ENCODE data around the gene ARHGAP10.

Gene ARHGAP10

DNA sequence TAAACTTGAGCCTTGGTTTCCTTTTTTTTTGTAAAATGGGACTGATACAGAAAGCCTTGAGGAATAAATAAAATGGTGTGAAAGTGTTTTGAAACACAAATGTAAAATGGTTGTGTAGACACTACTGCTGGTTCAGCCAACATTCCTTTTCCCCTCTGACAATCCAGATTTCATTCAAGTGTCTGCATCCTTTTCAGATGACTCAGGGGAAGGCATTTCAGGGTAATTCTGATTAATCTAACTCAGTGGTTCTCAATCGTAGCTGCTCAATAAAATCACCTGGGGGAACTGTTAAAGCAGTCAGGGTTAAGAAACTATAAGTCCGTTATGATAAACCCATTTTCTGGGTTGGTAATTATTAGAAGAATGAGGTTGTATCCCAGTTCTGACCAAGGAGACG lies 4.6 kb downstream of the ARHGAP10 start:
- H4K20me1 ChIP-seq (ENCODE audit: insufficient read depth, low read length), result peaks cover 7% of the 10 kb centered on the region; the same call in 1 of the 2 replicates
- no peak for TF ChIP-seq CTCF (IDR thresholded peaks at IDR 0.05; ENCODE audit: borderline replicate concordance, extremely low read depth, low read length, poor library complexity, severe bottlenecking)
- TF ChIP-seq EZH2 (IDR thresholded peaks at IDR 0.05; ENCODE audit: borderline replicate concordance, low read depth, low read length, severe bottlenecking), result no peak
- no peaks in the 10 kb centered on the region for H3K36me3 ChIP-seq (ENCODE audit: insufficient read depth, low read length)
- no peak overlapping the region for H3K4me3 ChIP-seq (ENCODE audit: low read depth in 1 of 2, low read length in 2 of 2)
- no peak overlapping the region for H3K27ac ChIP-seq (ENCODE audit: low read length)
- no peak overlapping the region for H3K4me2 ChIP-seq (ENCODE audit: insufficient read depth, low read length)
- peaks cover 39% of the 10 kb centered on the region for H3K27me3 ChIP-seq (ENCODE audit: insufficient read depth, low read length, poor library complexity)
- no peaks in the 10 kb centered on the region for H3K79me2 ChIP-seq (ENCODE audit: insufficient read depth, low read length)
- H3K4me1 ChIP-seq (ENCODE audit: insufficient read depth, low read length), result peaks cover 16% of the 10 kb centered on the region
- no peaks in the 10 kb centered on the region for H3K9me3 ChIP-seq (ENCODE audit: insufficient read depth, low read length, severe bottlenecking)
- H3K9ac ChIP-seq (ENCODE audit: low read depth, low read length), result no peak overlapping the region
- H2AFZ ChIP-seq (ENCODE audit: low read depth, low read length), result no peak overlapping the region
- DNase-seq (no peak), ATAC-seq (ENCODE audit: insufficient read depth, low read depth) (no peak)

GRCh38 chr4:147737623-147738022 lies 5.7 kb downstream of the ARHGAP10 start:
- Histone ChIP-seq H3K4me1 (ENCODE audit: insufficient read depth, low read length) (peaks cover 5% of the 10 kb centered on the region), H3K4me2 (ENCODE audit: insufficient read depth, low read length) (no peak overlapping the region), H2AFZ (ENCODE audit: low read depth, low read length) (no peak overlapping the region), H3K9ac (ENCODE audit: low read depth, low read length) (no peak overlapping the region), H3K27me3 (ENCODE audit: insufficient read depth, low read length, poor library complexity) (peaks cover 27% of the 10 kb centered on the region), H3K9me3 (ENCODE audit: insufficient read depth, low read length, severe bottlenecking) (no peaks in the 10 kb centered on the region), H4K20me1 (ENCODE audit: insufficient read depth, low read length) (peaks cover 7% of the 10 kb centered on the region; the same call in 1 of the 2 replicates), H3K79me2 (ENCODE audit: insufficient read depth, low read length) (no peaks in the 10 kb centered on the region), H3K36me3 (ENCODE audit: insufficient read depth, low read length) (no peaks in the 10 kb centered on the region), H3K27ac (ENCODE audit: low read length) (no peak overlapping the region), H3K4me3 (ENCODE audit: low read depth in 1 of 2, low read length in 2 of 2) (no peak overlapping the region)
- TF ChIP-seq CTCF (IDR thresholded peaks at IDR 0.05; ENCODE audit: borderline replicate concordance, extremely low read depth, low read length, poor library complexity, severe bottlenecking), result no peak
- TF ChIP-seq EZH2 (IDR thresholded peaks at IDR 0.05; ENCODE audit: borderline replicate concordance, low read depth, low read length, severe bottlenecking), result no peak
- no peak for DNase-seq
- ATAC-seq (ENCODE audit: insufficient read depth, low read depth), result no peak

GRCh38 chr4:147739239-147739823 lies 7.4 kb downstream of the ARHGAP10 start:
- no peak overlapping the region for H2AFZ ChIP-seq (ENCODE audit: low read depth, low read length)
- H4K20me1 ChIP-seq (ENCODE audit: insufficient read depth, low read length), result no peaks in the 10 kb centered on the region
- H3K36me3 ChIP-seq (ENCODE audit: insufficient read depth, low read length), result no peaks in the 10 kb centered on the region
- no peaks in the 10 kb centered on the region for H3K4me1 ChIP-seq (ENCODE audit: insufficient read depth, low read length)
- H3K4me3 ChIP-seq (ENCODE audit: low read depth in 1 of 2, low read length in 2 of 2), result no peak overlapping the region
- no peak overlapping the region for H3K9ac ChIP-seq (ENCODE audit: low read depth, low read length)
- no peak for DNase-seq
- no peak overlapping the region for H3K27ac ChIP-seq (ENCODE audit: low read length)
- H3K79me2 ChIP-seq (ENCODE audit: insufficient read depth, low read length), result no peaks in the 10 kb centered on the region
- peaks cover 10% of the 10 kb centered on the region for H3K27me3 ChIP-seq (ENCODE audit: insufficient read depth, low read length, poor library complexity)
- H3K9me3 ChIP-seq (ENCODE audit: insufficient read depth, low read length, severe bottlenecking), result no peaks in the 10 kb centered on the region
- H3K4me2 ChIP-seq (ENCODE audit: insufficient read depth, low read length), result no peak overlapping the region
- ATAC-seq (ENCODE audit: insufficient read depth, low read depth), result no peak
- TF ChIP-seq CTCF (IDR thresholded peaks at IDR 0.05; ENCODE audit: borderline replicate concordance, extremely low read depth, low read length, poor library complexity, severe bottlenecking), result no peak
- TF ChIP-seq EZH2 (IDR thresholded peaks at IDR 0.05; ENCODE audit: borderline replicate concordance, low read depth, low read length, severe bottlenecking), result no peak

Data from DND-41 (cell line).